GM23338 (cell line): ENCODE measurements around the gene STPG1. TPM values are rescaled to one million over a fixed set of nuclear protein-coding genes. Genes with fewer than 3 reads are reported as not detected.

Experiments used
- ATAC-seq: fragments of 200-7000 bp; cut with Tn5 transposase; 3 replicates; pipeline ENCODE4 v1.9.1; 2020
- DNase-seq: peaks from one replicate; pipeline ENCODE4 v3.0.0-alpha.2; 2015; ENCODE audit warnings: low spot score
- H2AFZ ChIP-seq: fragments of 200-600 bp; sonication (generic); 2 replicates; pipeline ENCODE4 v1.8.0; 2016; ENCODE audit warnings: antibody characterized with exemption, mild to moderate bottlenecking, moderate library complexity
- H3F3A ChIP-seq: fragments of 200-600 bp; sonication (generic); replicated peaks from 2 replicates; pipeline ENCODE4 v1.8.0; 2017; ENCODE audit warnings: antibody characterized with exemption, mixed run types, low read depth
- H3K27ac ChIP-seq: fragments of 200-600 bp; sonication (generic); 2 replicates; pipeline ENCODE4 v1.6.1; 2016; ENCODE audit warnings: low read depth
- H3K27me3 ChIP-seq: fragments of 200-600 bp; sonication (generic); 2 replicates; pipeline ENCODE4 v1.8.0; 2016; ENCODE audit warnings: mild to moderate bottlenecking, mixed run types, moderate library complexity; ENCODE audit not compliant: insufficient read depth
- H3K36me3 ChIP-seq: fragments of 200-600 bp; sonication (generic); 2 replicates; pipeline ENCODE4 v1.8.0; 2016; ENCODE audit warnings: mild to moderate bottlenecking; ENCODE audit not compliant: insufficient read depth
- H3K4me1 ChIP-seq: fragments of 200-600 bp; sonication (generic); 2 replicates; pipeline ENCODE4 v1.8.0; 2016; ENCODE audit warnings: mild to moderate bottlenecking, moderate library complexity; ENCODE audit not compliant: insufficient read depth
- H3K4me2 ChIP-seq: fragments of 200-600 bp; sonication (generic); 2 replicates; pipeline ENCODE4 v1.7.1; 2017; ENCODE audit warnings: mixed run types
- H3K4me3 ChIP-seq: fragments of 200-600 bp; sonication (generic); 2 replicates; pipeline ENCODE4 v1.6.1; 2016; ENCODE audit warnings: mixed run types
- H3K79me2 ChIP-seq: fragments of 200-600 bp; sonication (generic); replicated peaks from 2 replicates; pipeline ENCODE4 v1.8.0; 2017; ENCODE audit warnings: mild to moderate bottlenecking; ENCODE audit not compliant: insufficient read depth
- H3K9me2 ChIP-seq: fragments of 200-600 bp; sonication (generic); 2 replicates; pipeline ENCODE4 v1.8.0; 2017; ENCODE audit not compliant: insufficient read depth
- H4K20me1 ChIP-seq: fragments of 200-600 bp; sonication (generic); replicated peaks from 2 replicates; pipeline ENCODE4 v1.8.0; 2017; ENCODE audit warnings: mild to moderate bottlenecking; ENCODE audit not compliant: insufficient read depth
- H3K27ac Mint-ChIP-seq: 2 replicates; pipeline ENCODE4 v1.8.0; 2020; ENCODE audit warnings: inconsistent platforms, mild to moderate bottlenecking, moderate library complexity, mixed read lengths
- H3K27me3 Mint-ChIP-seq: 3 replicates; pipeline ENCODE4 v1.8.0; 2022; ENCODE audit warnings: low read depth, mild to moderate bottlenecking, moderate library complexity, mixed read lengths, inconsistent platforms; ENCODE audit not compliant: insufficient read depth, poor library complexity
- H3K36me3 Mint-ChIP-seq: 3 replicates; pipeline ENCODE4 v1.8.0; 2021; ENCODE audit warnings: low read depth, mild to moderate bottlenecking, inconsistent platforms, moderate library complexity, mixed read lengths
- H3K4me1 Mint-ChIP-seq: 3 replicates; pipeline ENCODE4 v1.8.0; 2020; ENCODE audit warnings: mild to moderate bottlenecking, inconsistent platforms, mixed read lengths
- H3K4me3 Mint-ChIP-seq: 3 replicates; pipeline ENCODE4 v1.8.0; 2021; ENCODE audit warnings: moderate library complexity, mild to moderate bottlenecking, inconsistent platforms, mixed read lengths
- H3K9me3 Mint-ChIP-seq: 3 replicates; pipeline ENCODE4 v1.8.0; 2020; ENCODE audit warnings: moderate library complexity, mild to moderate bottlenecking, inconsistent platforms, mixed read lengths
- CREB1 ChIP-seq: fragments of 250-450 bp; sonication (Bioruptor Pico); IDR thresholded peaks from 2 replicates; pipeline ENCODE4 v1.5.0; 2020; ENCODE audit warnings: low read depth, mild to moderate bottlenecking, moderate library complexity
- ETS1 ChIP-seq: IDR thresholded peaks from 2 replicates; pipeline ENCODE4 v1.6.1; 2016; ENCODE audit warnings: antibody characterized with exemption
- EZH2 ChIP-seq: fragments of 200-600 bp; sonication (generic); IDR thresholded peaks from one replicate; pipeline ENCODE4 v1.8.0; 2017; ENCODE audit warnings: antibody characterized with exemption, mild to moderate bottlenecking, low read depth; ENCODE audit not compliant: unreplicated experiment
- EZH2phosphoT487 ChIP-seq: fragments of 200-600 bp; sonication (generic); IDR thresholded peaks from one replicate; pipeline ENCODE4 v1.8.1; 2018; ENCODE audit warnings: antibody characterized with exemption; ENCODE audit not compliant: unreplicated experiment
- JUNB ChIP-seq: IDR thresholded peaks from one replicate; pipeline ENCODE4 v1.6.1; 2016; ENCODE audit warnings: antibody characterized with exemption; ENCODE audit not compliant: unreplicated experiment
- NANOG ChIP-seq: IDR thresholded peaks from 2 replicates; pipeline ENCODE4 v1.6.1; 2016; ENCODE audit warnings: antibody characterized with exemption, borderline replicate concordance
- POLR2AphosphoS5 ChIP-seq: IDR thresholded peaks from 2 replicates; pipeline ENCODE4 v1.6.1; 2016; ENCODE audit warnings: antibody characterized with exemption, low read depth
- REST ChIP-seq: IDR thresholded peaks from one replicate; pipeline ENCODE4 v1.6.1; 2018; ENCODE audit warnings: antibody characterized with exemption; ENCODE audit not compliant: unreplicated experiment
- STAT1 ChIP-seq: IDR thresholded peaks from one replicate; pipeline ENCODE4 v1.6.1; 2016; ENCODE audit warnings: antibody characterized with exemption; ENCODE audit not compliant: unreplicated experiment
- ZNF114 ChIP-seq: fragments of 250-450 bp; sonication (Bioruptor Pico); IDR thresholded peaks from 2 replicates; pipeline ENCODE4 v1.5.0; 2020; ENCODE audit warnings: mild to moderate bottlenecking, moderate library complexity
- ZNF331 ChIP-seq: fragments of 250-450 bp; sonication (Bioruptor Pico); IDR thresholded peaks from 2 replicates; pipeline ENCODE4 v1.5.0; 2020; ENCODE audit warnings: low read depth, mild to moderate bottlenecking, moderate library complexity
- ZNF462 ChIP-seq: fragments of 250-450 bp; sonication (Bioruptor Pico); IDR thresholded peaks from 2 replicates; pipeline ENCODE4 v1.5.0; 2020; ENCODE audit warnings: mild to moderate bottlenecking, moderate library complexity
- polyA plus RNA-seq: library from polyadenylated mRNA; unstranded; fragments of >200 nt; fragmentation: Nextera tagmentation; extraction: Ambion mirVana; gene quantifications from 2 replicates; pipeline ENCODE4 v1.2.1, GENCODE V29; 2016
- total RNA-seq: library from RNA; depleted of rRNA; stranded (reverse); fragments of >200 nt; shearing (Covaris generic); gene quantifications from 2 replicates; pipeline ENCODE4 v1.2.3, GENCODE V29; 2014

Gene STPG1
- total and polyA plus RNA-seq, 2 experiments from 2014 or later, result 8.2 to 11.4 TPM

GRCh38 chr1:24420547-24420946, 7.0 kb upstream of the STPG1 start (continued):
- no peak for TF ChIP-seq ZNF462 (CRISPR knock-in tag)
- no peak for TF ChIP-seq POLR2AphosphoS5
- TF ChIP-seq NANOG, result no peak
- no peak for TF ChIP-seq ZNF114

GRCh38 chr1:24418898-24419628, 5.5 kb upstream of the STPG1 start:
- Mint-ChIP-seq H3K9me3 (no peaks in the 10 kb centered on the region), H3K4me3 (no peak overlapping the region), H3K36me3 (peaks cover 3% of the 10 kb centered on the region), H3K4me1 (peaks cover 39% of the 10 kb centered on the region), H3K27me3 (peaks cover 6% of the 10 kb centered on the region), H3K27ac (peak overlapping the region; percentile 43; the same call in 1 of the 2 replicates)
- no peaks in the 10 kb centered on the region for H3K27me3 ChIP-seq
- no peak overlapping the region for H2AFZ ChIP-seq
- DNase-seq, result peak; percentile 36
- H3K4me3 ChIP-seq, result no peak overlapping the region
- H3K4me2 ChIP-seq, result no peak overlapping the region
- peaks cover 18% of the 10 kb centered on the region for H3K4me1 ChIP-seq
- H3F3A ChIP-seq, result peaks cover 6% of the 10 kb centered on the region
- no peaks in the 10 kb centered on the region for H3K9me2 ChIP-seq
- H4K20me1 ChIP-seq, result no peaks in the 10 kb centered on the region
- ATAC-seq, result no peak
- no peaks in the 10 kb centered on the region for H3K79me2 ChIP-seq
- H3K36me3 ChIP-seq, result no peaks in the 10 kb centered on the region; the same call in 1 of the 2 replicates
- no peak overlapping the region for H3K27ac ChIP-seq
- TF ChIP-seq EZH2, result no peak
- TF ChIP-seq NANOG, result no peak
- TF ChIP-seq REST, result no peak
- TF ChIP-seq ETS1, result no peak
- TF ChIP-seq STAT1, result no peak
- TF ChIP-seq ZNF114, result no peak
- no peak for TF ChIP-seq ZNF331 (CRISPR knock-in tag)
- TF ChIP-seq JUNB, result no peak
- TF ChIP-seq CREB1, result no peak
- TF ChIP-seq EZH2phosphoT487, result no peak
